ENCODE results near the gene C1orf105. TPM values are rescaled to one million over a fixed set of nuclear protein-coding genes. Genes with fewer than 3 reads are reported as not detected.

The C1orf105 gene
- total and polyA plus RNA-seq, 2 of the 8 experiments (the other 6 are each of a cell fraction or from before 2014, with no cell fraction given): not detected

DNA sequence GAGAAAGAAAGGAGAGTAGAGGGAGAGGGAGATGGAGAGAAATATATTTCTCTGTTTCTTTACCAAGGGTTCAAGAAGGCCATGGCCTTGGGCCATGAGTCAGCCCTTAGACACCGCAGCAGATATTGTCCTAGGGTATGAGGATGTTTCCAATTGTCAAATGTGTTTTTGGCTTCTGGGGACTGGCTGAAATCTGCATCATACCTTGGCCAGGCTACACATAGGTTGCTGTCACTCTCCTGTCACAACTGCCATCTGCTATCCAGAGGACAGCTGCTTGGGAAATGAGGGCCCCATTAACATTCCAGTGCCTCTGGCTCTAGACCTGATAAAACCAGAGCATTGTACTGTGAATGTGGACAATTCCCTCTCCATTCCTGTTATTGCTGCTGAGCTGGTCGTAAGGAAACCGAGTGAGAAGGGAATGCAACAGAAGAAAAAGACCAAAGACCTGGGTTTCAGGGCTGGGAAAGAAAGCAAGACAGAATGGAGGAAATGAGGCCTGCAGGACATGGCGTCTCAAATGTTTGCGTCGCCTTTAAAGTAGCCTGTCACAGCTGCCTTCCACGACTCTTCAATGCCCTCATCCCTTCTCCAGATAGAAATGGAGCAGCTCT is 32.2 kb downstream of the C1orf105 start (continued):
- TF ChIP-seq POU5F1 (IDR thresholded peaks at IDR 0.05; ENCODE audit: low read depth, low read length): no peak
